ENCODE data around the gene KDM4C. TPM values are rescaled to one million over a fixed set of nuclear protein-coding genes. Genes with fewer than 3 reads are reported as not detected.

KDM4C gene
- polyA plus RNA-seq, 2 of the 4 experiments (the other 2 are of a cell fraction): 9.6 to 15.6 TPM

- CTCF ChIA-PET: no interaction called here
- no peak for FAIRE-seq
- ATAC-seq: no peak
Observed at GRCh38 chr9:7171396-7172153, 413.8 kb downstream of the KDM4C start.

GRCh38 chr9:7172154-7173115 is 414.7 kb downstream of the KDM4C start:
- FAIRE-seq (no peak), ATAC-seq (no peak)
- POLR2A ChIA-PET: no interaction called here

More at GRCh38 chr9:7171396-7172153, 413.8 kb downstream of the KDM4C start:
- no peak overlapping the region for H3K4me2 ChIP-seq
- POLR2A ChIA-PET: no interaction called here
- 90% methylated on average over 10 of the region's 10 CpGs for WGBS (ENCODE audit: missing lambda C conversion rate)
- H3K4me3 ChIP-seq: no peak overlapping the region
- no peak for TF ChIP-seq RNF2 (IDR thresholded peaks at IDR 0.05; ENCODE audit: borderline replicate concordance, low read depth)
- no peak for TF ChIP-seq PHF8 (IDR thresholded peaks at IDR 0.05; ENCODE audit: borderline replicate concordance, low read depth)
- TF ChIP-seq FOXS1 (CRISPR knock-in tag; IDR thresholded peaks at IDR 0.05): no peak
- no peak for TF ChIP-seq SMC3 (IDR thresholded peaks at IDR 0.05)
- H3K9me3 ChIP-seq: no peaks in the 10 kb centered on the region
- DNase-seq (ENCODE audit: low read depth in 1 of 2, low spot score in 1 of 2): no peak
- no peak overlapping the region for H3K27ac ChIP-seq
- H3K4me1 ChIP-seq: no peaks in the 10 kb centered on the region

DNA sequence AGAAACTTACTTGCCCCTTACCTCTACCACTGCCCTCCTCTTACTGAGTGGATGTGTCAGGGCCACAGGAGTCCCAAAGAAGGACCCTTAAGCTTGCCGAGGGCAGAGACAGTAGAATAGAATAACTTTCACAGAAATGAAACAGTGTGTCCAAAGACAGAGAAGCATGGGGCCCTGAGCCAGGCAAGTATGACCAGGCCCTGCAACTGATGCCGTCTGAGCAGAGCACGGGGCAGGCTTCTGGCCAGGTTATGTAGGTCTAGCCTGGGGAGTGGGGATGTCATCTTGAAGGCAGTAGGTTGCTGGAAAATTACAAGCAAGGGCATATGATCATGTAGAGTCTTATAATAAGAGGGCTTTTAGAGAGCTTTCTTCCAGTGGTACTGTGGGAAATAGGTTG is 415.4 kb downstream of the KDM4C start:
- no peaks in the 10 kb centered on the region for H3K4me1 ChIP-seq
- no peak for TF ChIP-seq EHF (CRISPR knock-in tag; IDR thresholded peaks at IDR 0.05)
- no peak for TF ChIP-seq HOXB5 (CRISPR knock-in tag; IDR thresholded peaks at IDR 0.05)
- no peak for TF ChIP-seq ZFP36 (IDR thresholded peaks at IDR 0.05; ENCODE audit: borderline replicate concordance, partially characterized antibody)
- no peak for TF ChIP-seq RARB (CRISPR knock-in tag; IDR thresholded peaks at IDR 0.05)
- no peak for TF ChIP-seq SREBF2 (IDR thresholded peaks at IDR 0.05)
- no peak for TF ChIP-seq BCL3 (IDR thresholded peaks at IDR 0.05)
- TF ChIP-seq JUN (IDR thresholded peaks at IDR 0.05): no peak
- TF ChIP-seq CHD2 (IDR thresholded peaks at IDR 0.05; ENCODE audit: low read length, partially characterized antibody): no peak
- no peak for TF ChIP-seq NPAS2 (CRISPR knock-in tag; IDR thresholded peaks at IDR 0.05; ENCODE audit: borderline replicate concordance)
- TF ChIP-seq FOSL2 (IDR thresholded peaks at IDR 0.05): no peak
- no peak for TF ChIP-seq FOSL2 (CRISPR knock-in tag; IDR thresholded peaks at IDR 0.05)
- H3K27ac ChIP-seq: no peak overlapping the region
- H3K4me2 ChIP-seq: no peak overlapping the region
- H3K4me3 ChIP-seq: no peak overlapping the region
- H3K9me3 ChIP-seq: no peaks in the 10 kb centered on the region
- no peak for FAIRE-seq
- no peak for DNase-seq (ENCODE audit: low read depth in 1 of 2, low spot score in 1 of 2)
- CTCF ChIA-PET: interaction anchor here (0.5 to 0.6 kb wide), 2 partner anchors 404 to 1573 kb away, joined by 3 read pairs; no protein-coding TSS in a partner anchor
- ATAC-seq: no peak
- 98% methylated on average over 3 of the region's 3 CpGs for WGBS (ENCODE audit: missing lambda C conversion rate)
- POLR2A ChIA-PET: no interaction called here

More at GRCh38 chr9:7172154-7173115, 414.7 kb downstream of the KDM4C start:
- H3K4me1 ChIP-seq: no peaks in the 10 kb centered on the region
- 89% methylated on average over 11 of the region's 11 CpGs for WGBS (ENCODE audit: missing lambda C conversion rate)
- no peak for DNase-seq (ENCODE audit: low read depth in 1 of 2, low spot score in 1 of 2)
- CTCF ChIA-PET: interaction anchor here (0.5 to 0.6 kb wide), 2 partner anchors 404 to 1572 kb away, joined by 3 read pairs; no protein-coding TSS in a partner anchor
- no peak overlapping the region for H3K27ac ChIP-seq
- TF ChIP-seq GATA3 (IDR thresholded peaks at IDR 0.05; ENCODE audit: borderline replicate concordance) (no peak), JUNB (IDR thresholded peaks at IDR 0.05) (no peak), SREBF2 (IDR thresholded peaks at IDR 0.05) (no peak), HEYL (CRISPR knock-in tag; IDR thresholded peaks at IDR 0.05) (no peak), ZFP36 (IDR thresholded peaks at IDR 0.05; ENCODE audit: borderline replicate concordance, partially characterized antibody) (no peak), KDM1A (IDR thresholded peaks at IDR 0.05; ENCODE audit: low read depth) (no peak), RNF2 (IDR thresholded peaks at IDR 0.05; ENCODE audit: borderline replicate concordance, low read depth) (no peak), E2F6 (IDR thresholded peaks at IDR 0.05; ENCODE audit: borderline replicate concordance, low read depth) (no peak), RFX5 (IDR thresholded peaks at IDR 0.05) (no peak), BCL3 (IDR thresholded peaks at IDR 0.05) (no peak), ESRRA (IDR thresholded peaks at IDR 0.05; ENCODE audit: borderline replicate concordance, low read length) (no peak), MAZ (IDR thresholded peaks at IDR 0.05; ENCODE audit: borderline replicate concordance, low read depth, low read length) (no peak), PHF8 (IDR thresholded peaks at IDR 0.05; ENCODE audit: borderline replicate concordance, low read depth) (no peak), HDAC2 (IDR thresholded peaks at IDR 0.05) (no peak), JUN (IDR thresholded peaks at IDR 0.05) (no peak)
- no peak overlapping the region for H3K4me3 ChIP-seq
- no peak overlapping the region for H3K4me2 ChIP-seq
- H3K9me3 ChIP-seq: no peaks in the 10 kb centered on the region

Data from A549 (cell line).